Memory B cell (primary cell): Measurements from ENCODE around the gene BACE2.
"Not testable (repeated sequence)": the region's sequence is repeated elsewhere in the genome, so short reads cannot be mapped to it uniquely, and the experiment has no call there.

Source experiments
- ATAC-seq: fragments of 150-1000 bp; cut with Tn5 transposase; 2 replicates; pipeline ENCODE4 v1.10.0; 2021; ENCODE audit warnings: low read depth, mild to moderate bottlenecking, moderate library complexity
- DNase-seq, 2 donors: peaks; one replicate each; pipeline ENCODE4 v3.0.0; 2022; ENCODE audit warnings: low spot score in 2 of 2
- H3K27ac Mint-ChIP-seq: one replicate; pipeline ENCODE4 v1.8.0; 2022; ENCODE audit warnings: mild to moderate bottlenecking, moderate library complexity, mixed read lengths
- H3K27me3 Mint-ChIP-seq: one replicate; pipeline ENCODE4 v1.8.0; 2022; ENCODE audit warnings: mixed read lengths
- H3K36me3 Mint-ChIP-seq: one replicate; pipeline ENCODE4 v1.8.0; 2022; ENCODE audit warnings: mild to moderate bottlenecking, mixed read lengths
- H3K4me1 Mint-ChIP-seq: one replicate; pipeline ENCODE4 v1.8.0; 2022; ENCODE audit warnings: mixed read lengths
- H3K4me3 Mint-ChIP-seq: one replicate; pipeline ENCODE4 v1.8.0; 2022; ENCODE audit warnings: mild to moderate bottlenecking, moderate library complexity, mixed read lengths
- H3K9me3 Mint-ChIP-seq: one replicate; pipeline ENCODE4 v1.8.0; 2022; ENCODE audit warnings: mixed read lengths

BACE2 gene

DNA sequence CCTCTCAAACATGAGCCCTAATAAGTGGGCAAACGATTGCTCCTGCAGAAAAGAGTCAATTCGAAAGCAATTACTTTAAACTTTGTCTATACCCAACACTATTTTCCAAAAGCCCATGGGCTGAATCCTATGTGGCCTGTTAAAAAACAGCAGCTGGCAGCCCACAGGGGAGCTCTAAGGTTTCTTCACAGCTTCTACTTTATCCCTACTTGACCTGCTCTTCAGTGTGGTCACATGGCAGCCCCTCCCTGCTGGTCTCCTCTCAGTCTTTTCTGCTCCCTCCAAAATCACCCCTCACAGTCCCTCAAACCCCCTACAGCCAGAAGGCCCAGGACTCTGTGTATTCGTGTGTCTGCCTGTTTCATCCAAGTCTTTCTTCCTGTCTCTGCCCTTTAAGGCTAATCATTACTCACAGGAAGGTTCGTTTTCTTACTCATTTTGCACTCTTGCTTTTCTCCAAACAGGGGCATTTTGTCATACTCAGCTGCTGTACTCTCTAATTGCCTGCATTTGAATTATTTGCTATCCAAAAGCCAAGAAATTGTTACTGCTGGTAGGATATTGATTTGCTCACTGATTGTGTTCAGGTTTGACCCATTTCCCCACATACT lies 86.2 kb downstream of the BACE2 start:
- H3K9me3 Mint-ChIP-seq: peaks cover 3% of the 10 kb centered on the region
- peak overlapping the region; percentile 75 for H3K27ac Mint-ChIP-seq
- no peaks in the 10 kb centered on the region for H3K27me3 Mint-ChIP-seq
- H3K36me3 Mint-ChIP-seq: peaks cover 72% of the 10 kb centered on the region
- peaks cover 17% of the 10 kb centered on the region for H3K4me1 Mint-ChIP-seq
- no peak overlapping the region for H3K4me3 Mint-ChIP-seq
- ATAC-seq (no peak), DNase-seq (no peak)

GRCh38 chr21:41255190-41255589 lies 87.2 kb downstream of the BACE2 start:
- peaks cover 17% of the 10 kb centered on the region for H3K4me1 Mint-ChIP-seq
- H3K4me3 Mint-ChIP-seq: no peak overlapping the region
- peaks cover 3% of the 10 kb centered on the region for H3K9me3 Mint-ChIP-seq
- ATAC-seq: no peak
- H3K27me3 Mint-ChIP-seq: no peaks in the 10 kb centered on the region
- no peak for DNase-seq
- peak overlapping the region; percentile 75 for H3K27ac Mint-ChIP-seq
- peaks cover 71% of the 10 kb centered on the region for H3K36me3 Mint-ChIP-seq

DNA sequence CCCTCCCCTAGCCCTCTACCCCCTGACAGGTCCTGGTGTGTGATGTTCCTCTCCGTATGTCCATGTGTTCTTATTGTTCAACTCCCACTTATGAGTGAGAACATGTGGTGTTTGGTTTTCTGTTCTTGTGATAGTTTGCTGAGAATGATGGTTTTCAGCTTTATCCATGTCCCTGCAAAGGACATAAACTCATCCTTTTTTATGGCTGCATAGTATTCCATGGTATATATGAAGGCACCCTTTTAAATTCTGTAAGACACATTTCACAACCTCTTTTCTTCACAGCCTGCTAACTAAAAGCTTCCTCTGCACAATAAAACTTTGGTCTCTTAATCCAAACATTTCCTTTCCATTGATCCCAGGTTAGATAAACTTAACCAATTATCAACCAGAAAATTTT lies 88.3 kb downstream of the BACE2 start:
- H3K36me3 Mint-ChIP-seq: peaks cover 70% of the 10 kb centered on the region
- H3K9me3 Mint-ChIP-seq, DNase-seq, H3K27ac Mint-ChIP-seq, ATAC-seq, H3K27me3 Mint-ChIP-seq, H3K4me3 Mint-ChIP-seq: not testable (repeated sequence)
- H3K4me1 Mint-ChIP-seq: peaks cover 17% of the 10 kb centered on the region

GRCh38 chr21:41256771-41257702 lies 89.1 kb downstream of the BACE2 start:
- ATAC-seq (no peak), DNase-seq (no peak)
- Mint-ChIP-seq H3K4me1 (peaks cover 17% of the 10 kb centered on the region), H3K4me3 (no peak overlapping the region), H3K9me3 (peaks cover 3% of the 10 kb centered on the region), H3K36me3 (peaks cover 66% of the 10 kb centered on the region), H3K27me3 (no peaks in the 10 kb centered on the region), H3K27ac (no peak overlapping the region)

- H3K27ac Mint-ChIP-seq: no peak overlapping the region
These were observed 90.7 kb downstream of the BACE2 start for GRCh38 chr21:41258617-41259016.

GRCh38 chr21:41260428-41260827 lies 92.5 kb downstream of the BACE2 start:
- H3K4me1 Mint-ChIP-seq: peaks cover 10% of the 10 kb centered on the region
- ATAC-seq (no peak), DNase-seq (no peak)
- H3K27ac Mint-ChIP-seq: no peak overlapping the region
- H3K36me3 Mint-ChIP-seq: peaks cover 59% of the 10 kb centered on the region
- H3K27me3 Mint-ChIP-seq: no peaks in the 10 kb centered on the region
- no peak overlapping the region for H3K4me3 Mint-ChIP-seq
- peaks cover 3% of the 10 kb centered on the region for H3K9me3 Mint-ChIP-seq

More at GRCh38 chr21:41258617-41259016, 90.7 kb downstream of the BACE2 start:
- peaks cover 63% of the 10 kb centered on the region for H3K36me3 Mint-ChIP-seq
- H3K27me3 Mint-ChIP-seq: no peaks in the 10 kb centered on the region
- H3K4me1 Mint-ChIP-seq: peaks cover 17% of the 10 kb centered on the region
- H3K4me3 Mint-ChIP-seq: no peak overlapping the region
- DNase-seq (no peak), ATAC-seq (no peak)
- H3K9me3 Mint-ChIP-seq: peaks cover 3% of the 10 kb centered on the region

DNA sequence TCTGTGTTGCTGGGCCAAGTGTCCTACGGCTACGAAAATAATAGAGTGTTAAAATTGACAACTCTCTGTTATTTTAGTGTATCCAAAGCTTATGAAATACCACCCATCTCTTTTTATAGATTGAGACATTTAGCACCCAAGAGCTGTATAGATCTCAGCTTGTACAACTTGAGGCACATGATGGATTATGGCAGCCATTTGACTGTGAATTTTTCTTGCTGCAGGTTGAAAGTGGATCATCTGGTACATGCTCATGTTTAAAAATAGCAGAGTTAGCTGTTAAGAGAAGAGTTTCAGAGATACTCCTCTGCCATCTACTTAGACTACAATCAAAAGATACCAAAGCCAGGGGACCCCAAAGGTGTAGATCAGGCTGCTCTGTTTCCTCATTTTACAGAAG lies 99.4 kb downstream of the BACE2 start:
- peaks cover 5% of the 10 kb centered on the region for H3K4me1 Mint-ChIP-seq
- H3K27ac Mint-ChIP-seq: peak overlapping the region; percentile 68
- no peaks in the 10 kb centered on the region for H3K27me3 Mint-ChIP-seq
- H3K4me3 Mint-ChIP-seq: no peak overlapping the region
- no peak for ATAC-seq
- H3K36me3 Mint-ChIP-seq: peaks cover 46% of the 10 kb centered on the region
- H3K9me3 Mint-ChIP-seq: peaks cover 9% of the 10 kb centered on the region
- no peak for DNase-seq

DNA sequence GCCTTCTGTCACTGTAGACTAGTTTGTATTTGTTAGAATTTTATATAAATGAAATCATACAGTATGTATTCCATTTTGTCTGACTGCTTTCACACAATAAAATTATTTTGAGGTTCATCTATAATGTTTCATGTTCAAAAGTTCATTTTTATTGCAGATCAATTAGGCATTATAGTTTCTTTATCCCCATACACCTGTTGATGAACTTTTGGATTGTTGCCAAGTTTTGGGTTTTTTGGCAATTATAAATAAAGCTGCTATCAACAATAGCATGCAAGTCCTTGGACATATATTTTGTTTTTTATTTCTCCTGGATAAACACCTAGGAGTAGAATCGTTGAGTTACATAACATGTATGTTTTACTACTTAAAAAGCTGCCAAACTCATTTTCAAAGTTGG lies 101.6 kb downstream of the BACE2 start:
- ATAC-seq (no peak), DNase-seq (no peak)
- H3K27ac Mint-ChIP-seq: no peak overlapping the region
- H3K4me1 Mint-ChIP-seq: peaks cover 3% of the 10 kb centered on the region
- H3K4me3 Mint-ChIP-seq: no peak overlapping the region
- H3K36me3 Mint-ChIP-seq: peaks cover 41% of the 10 kb centered on the region
- H3K9me3 Mint-ChIP-seq: peaks cover 12% of the 10 kb centered on the region
- H3K27me3 Mint-ChIP-seq: no peaks in the 10 kb centered on the region

DNA sequence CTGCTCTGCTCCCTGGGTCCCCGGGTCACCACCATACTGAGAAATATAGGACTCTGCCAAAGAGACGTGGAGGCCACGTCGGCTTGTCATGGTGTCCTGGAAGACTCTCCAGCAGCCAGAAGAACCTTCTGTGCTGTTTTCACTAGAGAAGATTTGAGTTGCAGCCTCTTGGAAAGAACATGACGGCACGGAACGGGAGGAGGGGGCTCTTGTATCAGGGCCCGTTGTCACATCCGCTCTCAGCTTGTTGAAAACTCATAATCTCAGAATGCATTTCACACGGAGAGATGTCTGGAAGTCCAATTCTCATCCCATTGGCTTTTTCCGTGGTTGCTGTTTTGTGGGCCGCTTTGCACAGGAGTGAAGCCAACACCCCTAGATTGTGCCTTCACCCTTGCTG lies 109.2 kb downstream of the BACE2 start:
- H3K4me1 Mint-ChIP-seq: no peaks in the 10 kb centered on the region
- H3K4me3 Mint-ChIP-seq: no peak overlapping the region
- H3K27me3 Mint-ChIP-seq: no peaks in the 10 kb centered on the region
- peak overlapping the region; percentile 9 for H3K27ac Mint-ChIP-seq
- DNase-seq (no peak), ATAC-seq (no peak)
- H3K9me3 Mint-ChIP-seq: peaks cover 8% of the 10 kb centered on the region
- peaks cover 26% of the 10 kb centered on the region for H3K36me3 Mint-ChIP-seq

- H3K4me3 Mint-ChIP-seq: no peak overlapping the region
- H3K4me1 Mint-ChIP-seq: no peaks in the 10 kb centered on the region
- ATAC-seq (no peak), DNase-seq (no peak)
- H3K27ac Mint-ChIP-seq: peak overlapping the region; percentile 26
- no peaks in the 10 kb centered on the region for H3K27me3 Mint-ChIP-seq
- peaks cover 1% of the 10 kb centered on the region for H3K9me3 Mint-ChIP-seq
- peaks cover 20% of the 10 kb centered on the region for H3K36me3 Mint-ChIP-seq
These were observed 109.9 kb downstream of the BACE2 start for GRCh38 chr21:41277846-41278245.

DNA sequence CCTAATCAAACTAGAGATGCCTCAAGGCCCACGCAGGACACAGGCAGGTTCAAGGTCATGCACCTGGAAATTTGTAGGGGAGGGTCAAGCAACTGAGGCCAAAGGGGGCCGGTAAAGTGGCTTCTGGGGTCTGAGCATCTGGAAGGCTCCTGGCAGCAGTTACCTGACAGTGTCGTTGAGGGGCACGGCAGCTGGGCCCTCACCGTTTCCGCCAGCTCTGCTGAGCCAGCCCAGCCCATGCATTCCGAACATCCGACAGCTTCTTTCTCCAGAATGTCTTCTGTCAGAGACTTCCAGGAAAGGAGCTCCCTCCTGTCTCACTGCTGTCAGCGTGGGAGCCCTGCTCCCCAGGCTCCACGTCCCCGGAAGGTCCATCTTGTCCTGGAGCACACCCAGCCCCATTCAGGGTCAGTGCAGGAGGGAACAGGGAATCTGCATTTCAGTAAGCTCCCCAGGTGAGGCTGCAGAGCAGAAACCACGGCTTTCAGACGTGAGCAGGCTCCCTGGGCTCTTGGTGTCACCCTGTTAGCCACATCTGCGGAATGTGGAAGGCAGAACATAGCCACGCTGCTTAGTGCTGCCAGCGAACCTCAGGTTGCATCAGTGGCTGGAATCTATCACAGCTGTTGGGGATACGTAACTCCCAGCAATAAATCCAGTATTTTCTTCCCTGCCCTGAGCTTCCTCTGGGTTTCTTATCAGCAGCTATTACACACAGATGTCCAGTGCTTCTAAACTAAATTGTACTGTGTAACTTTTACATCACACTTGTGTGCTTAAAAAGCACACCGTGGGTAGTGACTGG lies 112.4 kb downstream of the BACE2 start:
- Mint-ChIP-seq H3K9me3 (no peaks in the 10 kb centered on the region), H3K36me3 (peaks cover 9% of the 10 kb centered on the region), H3K27ac (no peak overlapping the region), H3K4me3 (no peak overlapping the region), H3K27me3 (no peaks in the 10 kb centered on the region), H3K4me1 (peaks cover 3% of the 10 kb centered on the region)
- ATAC-seq: no peak
- DNase-seq: no peak

DNA sequence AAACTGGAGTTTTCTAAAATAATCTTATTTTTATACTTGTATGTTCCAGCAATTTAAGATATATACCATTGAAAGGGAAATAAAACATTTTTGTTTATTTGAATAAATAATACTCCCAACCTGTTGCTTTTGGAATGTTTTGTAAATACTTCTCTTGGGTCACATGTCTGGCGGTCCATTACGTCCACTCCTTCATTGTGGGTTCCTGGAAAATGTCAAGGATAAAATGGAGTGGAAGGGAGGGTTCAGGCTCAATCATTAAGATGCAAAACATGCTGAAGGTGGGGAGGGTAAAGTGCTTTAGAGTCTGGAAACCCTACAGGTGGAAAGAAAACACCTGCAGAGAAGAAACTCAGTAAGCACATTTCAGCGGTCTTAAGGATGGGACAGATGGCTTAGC lies 114.5 kb downstream of the BACE2 start:
- Mint-ChIP-seq H3K4me1 (peaks cover 3% of the 10 kb centered on the region), H3K36me3 (no peaks in the 10 kb centered on the region), H3K4me3 (no peak overlapping the region), H3K27ac (no peak overlapping the region), H3K27me3 (no peaks in the 10 kb centered on the region), H3K9me3 (no peaks in the 10 kb centered on the region)
- DNase-seq (no peak), ATAC-seq (no peak)

- DNase-seq (peak; percentile 35 to 64), ATAC-seq (peak; percentile 97)
- Mint-ChIP-seq H3K9me3 (no peaks in the 10 kb centered on the region), H3K4me3 (no peak overlapping the region), H3K36me3 (no peaks in the 10 kb centered on the region), H3K27me3 (no peaks in the 10 kb centered on the region), H3K4me1 (peaks cover 3% of the 10 kb centered on the region), H3K27ac (no peak overlapping the region)
These were observed 115.4 kb downstream of the BACE2 start for GRCh38 chr21:41283211-41283818.

- no peak overlapping the region for H3K4me3 Mint-ChIP-seq
- ATAC-seq (no peak), DNase-seq (no peak)
- H3K9me3 Mint-ChIP-seq: no peaks in the 10 kb centered on the region
- peaks cover 5% of the 10 kb centered on the region for H3K4me1 Mint-ChIP-seq
- H3K27ac Mint-ChIP-seq: no peak overlapping the region
- no peaks in the 10 kb centered on the region for H3K36me3 Mint-ChIP-seq
- peaks cover 13% of the 10 kb centered on the region for H3K27me3 Mint-ChIP-seq
These were observed 121.5 kb downstream of the BACE2 start for GRCh38 chr21:41289431-41289830.
